H1 (cell line): ENCODE results near the gene PROM2. TPM values are rescaled to one million over a fixed set of nuclear protein-coding genes. Genes with fewer than 3 reads are reported as not detected.

Experiments used
- CTCF ChIA-PET: fragments of 300-600 bp; sonication (Branson Sonifier 250); formaldehyde crosslinking; loops from one replicate; lab custom pipeline; 2021; ENCODE audit not compliant: partially characterized antibody; lab: Charles Lee
- POLR2A ChIA-PET: fragments of 300-600 bp; sonication (Branson Sonifier 250); formaldehyde crosslinking; loops from one replicate; lab custom pipeline; 2021; ENCODE audit warnings: inconsistent platforms; ENCODE audit not compliant: partially characterized antibody; lab: Charles Lee
- DNase-seq, 2 experiments: peaks; one replicate each; pipeline versions ENCODE4 v3.0.0 to v3.0.0-alpha.2; 2010 to 2022; ENCODE audit warnings: low spot score in 2 of 2, low read depth in 1 of 2, mixed read lengths in 1 of 2
- FAIRE-seq: peaks from 2 replicates; lab custom pipeline; 2011; peaks lifted over from hg19 to GRCh38; lab: Jason Lieb, UNC
- H2AFZ ChIP-seq: 2 replicates; pipeline ENCODE4 v1.8.1; 2012; ENCODE audit warnings: low read length, inconsistent platforms
- H2AK5ac ChIP-seq: 2 replicates; pipeline ENCODE4 v1.6.1; 2013; ENCODE audit warnings: low read depth, low read length
- H2BK120ac ChIP-seq: replicated peaks from 2 replicates; pipeline ENCODE3; 2013; ENCODE audit warnings: low read depth, low read length, inconsistent platforms
- H2BK12ac ChIP-seq: 2 replicates; pipeline ENCODE4 v1.6.1; 2013; ENCODE audit warnings: low read depth, low read length
- H2BK15ac ChIP-seq: 2 replicates; pipeline ENCODE4 v1.6.1; 2013; ENCODE audit warnings: low read length
- H2BK20ac ChIP-seq: 2 replicates; pipeline ENCODE4 v1.6.1; 2013; ENCODE audit warnings: low read length
- H2BK5ac ChIP-seq: 2 replicates; pipeline ENCODE4 v1.6.1; 2013; ENCODE audit warnings: low read depth, low read length
- H3K14ac ChIP-seq: 2 replicates; pipeline ENCODE4 v1.6.1; 2013; ENCODE audit warnings: inconsistent platforms; ENCODE audit not compliant: insufficient read length
- H3K18ac ChIP-seq: 2 replicates; pipeline ENCODE4 v1.6.1; 2013; ENCODE audit warnings: low read length; ENCODE audit errors: extremely low read depth
- H3K23ac ChIP-seq: 2 replicates; pipeline ENCODE4 v1.6.1; 2013; ENCODE audit warnings: inconsistent platforms; ENCODE audit not compliant: insufficient read length
- H3K23me2 ChIP-seq: 2 replicates; pipeline ENCODE4 v1.6.1; 2013; ENCODE audit warnings: low read depth, low read length
- H3K27ac ChIP-seq: 2 replicates; pipeline ENCODE4 v1.6.1; 2011; ENCODE audit warnings: low read depth, low read length, inconsistent platforms
- H3K27me3 ChIP-seq, 4 experiments: replicated peaks in 1 of 4; 1 replicate in 1 of 4; 2 replicates in 3 of 4; pipeline versions ENCODE4 v1.6.1 to v1.8.1; 2011 to 2013; ENCODE audit warnings: low read length in 3 of 4, mild to moderate bottlenecking in 3 of 4, inconsistent platforms in 2 of 4, mixed read lengths in 2 of 4, moderate library complexity in 1 of 4; ENCODE audit not compliant: control insufficient read depth in 3 of 4, insufficient read depth in 3 of 4; ENCODE audit errors: extremely low read depth in 1 of 4
- H3K36me3 ChIP-seq, 4 experiments: 2 replicates each; pipeline versions ENCODE4 v1.6.1 to v1.8.1; 2011 to 2013; ENCODE audit warnings: mild to moderate bottlenecking in 4 of 4, low read length in 3 of 4, moderate library complexity in 2 of 4, control low read depth in 1 of 4, inconsistent platforms in 1 of 4; ENCODE audit not compliant: insufficient read depth in 4 of 4, control insufficient read depth in 2 of 4
- H3K4ac ChIP-seq: replicated peaks from 2 replicates; pipeline ENCODE3; 2013; ENCODE audit warnings: low read length, low read depth, mixed read lengths, inconsistent platforms; ENCODE audit not compliant: insufficient read length
- H3K4me1 ChIP-seq, 4 experiments: replicated peaks in 1 of 4; 1 replicate in 1 of 4; 2 replicates in 3 of 4; pipeline versions ENCODE4 v1.6.1 to v1.8.1; 2011 to 2013; ENCODE audit warnings: low read length in 3 of 4, inconsistent platforms in 2 of 4, mixed read lengths in 1 of 4; ENCODE audit not compliant: insufficient read depth in 4 of 4, control insufficient read depth in 3 of 4
- H3K4me2 ChIP-seq, 2 experiments: 2 replicates each; pipeline versions ENCODE4 v1.6.1 to v1.8.1; 2011 to 2013; ENCODE audit warnings: low read depth in 2 of 2, low read length in 2 of 2, control low read depth in 1 of 2, inconsistent platforms in 1 of 2, mild to moderate bottlenecking in 1 of 2; ENCODE audit not compliant: insufficient read depth in 1 of 2
- H3K4me3 ChIP-seq, 4 experiments: fragments of 200-600, 300-600 bp in 1 of 4; sonication (generic), shearing (Covaris generic), sonication (Bioruptor Twin) in 1 of 4; 2 replicates each; pipeline versions ENCODE4 v1.5.1 to v1.8.1; 2011 to 2016; ENCODE audit warnings: low read length in 4 of 4, low read depth in 3 of 4, control low read depth in 2 of 4, inconsistent platforms in 2 of 4, mild to moderate bottlenecking in 2 of 4, mixed read lengths in 1 of 4, moderate library complexity in 1 of 4; ENCODE audit not compliant: insufficient read depth in 2 of 4; ENCODE audit errors: extremely low read depth in 1 of 4
- H3K56ac ChIP-seq: replicated peaks from 2 replicates; pipeline ENCODE3; 2013; ENCODE audit warnings: low read depth, mild to moderate bottlenecking, mixed read lengths, low read length, inconsistent platforms; ENCODE audit not compliant: insufficient read length
- H3K79me1 ChIP-seq: 2 replicates; pipeline ENCODE4 v1.6.1; 2013; ENCODE audit warnings: low read depth, low read length, control low read depth
- H3K79me2 ChIP-seq, 2 experiments: 2 replicates each; pipeline versions ENCODE4 v1.6.1 to v1.8.1; 2012 to 2013; ENCODE audit warnings: low read length in 2 of 2, mild to moderate bottlenecking in 2 of 2, inconsistent platforms in 1 of 2; ENCODE audit not compliant: insufficient read depth in 2 of 2, control insufficient read depth in 1 of 2
- H3K9ac ChIP-seq, 4 experiments: replicated peaks in 1 of 4; 1 replicate in 1 of 4; 2 replicates in 3 of 4; pipeline versions ENCODE4 v1.6.1 to v1.8.1; 2011 to 2013; ENCODE audit warnings: low read depth in 3 of 4, low read length in 3 of 4, control low read depth in 2 of 4, mild to moderate bottlenecking in 2 of 4, moderate library complexity in 2 of 4, inconsistent platforms in 1 of 4; ENCODE audit errors: extremely low read depth in 1 of 4
- H3K9me3 ChIP-seq, 2 experiments: 2 replicates each; pipeline versions ENCODE4 v1.6.1 to v1.8.1; 2012 to 2013; ENCODE audit warnings: mild to moderate bottlenecking in 2 of 2, moderate library complexity in 2 of 2, control low read depth in 1 of 2, inconsistent platforms in 1 of 2, low read depth in 1 of 2, low read length in 1 of 2, mixed read lengths in 1 of 2; ENCODE audit not compliant: insufficient read depth in 2 of 2
- H4K20me1 ChIP-seq, 2 experiments: replicated peaks in 1 of 2; 2 replicates each; pipeline versions ENCODE3 to v1.8.1; 2011 to 2013; ENCODE audit warnings: inconsistent platforms in 2 of 2, low read length in 2 of 2, mild to moderate bottlenecking in 1 of 2; ENCODE audit not compliant: insufficient read depth in 2 of 2, control insufficient read depth in 1 of 2
- H4K5ac ChIP-seq: 2 replicates; pipeline ENCODE4 v1.6.1; 2013; ENCODE audit warnings: low read length, low read depth, mixed read lengths, inconsistent platforms; ENCODE audit not compliant: insufficient read length
- H4K8ac ChIP-seq: 2 replicates; pipeline ENCODE4 v1.8.0; 2013; ENCODE audit warnings: mild to moderate bottlenecking, moderate library complexity, low read length, inconsistent platforms; ENCODE audit not compliant: insufficient read depth; ENCODE audit errors: extremely low read depth
- H4K91ac ChIP-seq: replicated peaks from 2 replicates; pipeline ENCODE3; 2013; ENCODE audit warnings: low read length, mixed read lengths, inconsistent platforms; ENCODE audit not compliant: insufficient read length
- BRCA1 ChIP-seq: IDR thresholded peaks from 2 replicates; pipeline ENCODE4 v1.6.1; 2012; ENCODE audit warnings: low read depth, low read length, improper control_type of control experiment
- HDAC2 ChIP-seq, 2 experiments: fragments of 300-600 bp in 1 of 2; sonication (generic) in 1 of 2; IDR thresholded peaks; 2 replicates each; pipeline ENCODE4 v1.6.1; 2011 to 2012; ENCODE audit warnings: low read depth in 2 of 2, low read length in 2 of 2, mild to moderate bottlenecking in 2 of 2, moderate library complexity in 2 of 2, borderline replicate concordance in 1 of 2, inconsistent platforms in 1 of 2
- SIX5 ChIP-seq: IDR thresholded peaks from 2 replicates; pipeline ENCODE4 v1.6.1; 2011; ENCODE audit warnings: mild to moderate bottlenecking, low read depth, low read length
- ZNF274 ChIP-seq: IDR thresholded peaks from 2 replicates; pipeline ENCODE4 v1.7.0; 2012; ENCODE audit warnings: low read length, borderline replicate concordance; ENCODE audit errors: extremely low read depth
- WGBS, 2 experiments: shearing (Covaris generic) in 1 of 2; methylation state at CpG; one replicate each; pipeline versions ENCODE4 v1.1.6 to v1.1.7; 2013 to 2015; ENCODE audit warnings: low lambda C conversion rate in 2 of 2, mixed read lengths in 2 of 2, inconsistent platforms in 1 of 2, low coverage in 1 of 2, missing lambda C conversion rate in 1 of 2; ENCODE audit not compliant: insufficient replicate concordance in 2 of 2, insufficient coverage in 1 of 2, insufficient read length in 1 of 2; ENCODE audit errors: extremely low coverage in 1 of 2, missing lambda C conversion rate in 1 of 2; 5-methylcytosine and 5-hydroxymethylcytosine counted together
- polyA plus RNA-seq, 7 experiments: library from polyadenylated mRNA; depleted of rRNA in 3 of 7; stranded (reverse) in 5 of 7; unstranded in 2 of 7; fragments of >200 nt in 5 of 7; fragments of 200-250 nt in 2 of 7; gene quantifications; 1 replicate in 5 of 7; 2 replicates in 1 of 7; 4 replicates in 1 of 7; pipeline versions ENCODE4 v1.2.1 to v1.2.3, GENCODE V29; 2011 to 2013; ENCODE audit warnings: missing spikeins in 2 of 7, mixed read lengths in 2 of 7
- total RNA-seq: library from RNA; stranded (reverse); fragmentation: NEBNext Ultra II Directional; extraction: Animal tissue kit (Norgen Biotek cat#: 25700); gene quantifications from 2 replicates; pipeline ENCODE4 v1.2.1, GENCODE V29; 2021

Gene PROM2
- total and polyA plus RNA-seq, 2 of the 8 experiments (the other 6 are each of a cell fraction or from before 2014, with no cell fraction given), result 1.6 to 3.8 TPM

- TF ChIP-seq ZNF274 (no peak), BRCA1 (no peak), SIX5 (no peak), HDAC2 (IDR thresholded peaks at IDR 0.05; ENCODE audit: borderline replicate concordance in 1 of 2, low read depth in 2 of 2, low read length in 2 of 2) (no peak)
- TF ChIP-seq, all 59 proteins: peak for 0
- CTCF ChIA-PET, result interaction anchor here (1.4 kb wide), 1 partner anchor 11 kb away, joined by 3 read pairs; no protein-coding TSS in a partner anchor
- no peak overlapping the region for H4K5ac ChIP-seq
- no peak overlapping the region for H3K4me2 ChIP-seq
- H2BK15ac ChIP-seq, result no peak overlapping the region
- H3K9me3 ChIP-seq, result peaks cover 56 to 95% of the 10 kb centered on the region in 2 experiments
- H2BK120ac ChIP-seq, result no peak overlapping the region
- no peaks in the 10 kb centered on the region for H3K27me3 ChIP-seq
- H3K18ac ChIP-seq, result no peak overlapping the region
- no peak overlapping the region for H3K27ac ChIP-seq
- peaks cover 0 to 11% (median 0%) of the 10 kb centered on the region in 4 experiments; a peak in 1 of 7 replicates for H3K4me1 ChIP-seq
- no peaks in the 10 kb centered on the region for H4K20me1 ChIP-seq
- H3K36me3 ChIP-seq, result no peaks in the 10 kb centered on the region
- no peak overlapping the region for H4K8ac ChIP-seq
- H3K4ac ChIP-seq, result no peak overlapping the region
- no peak overlapping the region for H2BK20ac ChIP-seq
- H3K56ac ChIP-seq, result no peak overlapping the region
- H2AK5ac ChIP-seq, result no peak overlapping the region
- H2BK5ac ChIP-seq, result no peak overlapping the region
- no peak overlapping the region for H4K91ac ChIP-seq
- H3K23ac ChIP-seq, result no peak overlapping the region
- FAIRE-seq (no peak), DNase-seq (no peak)
- no peak overlapping the region for H3K9ac ChIP-seq
- no peaks in the 10 kb centered on the region for H3K23me2 ChIP-seq
- no peak overlapping the region for H2AFZ ChIP-seq
- no peak overlapping the region for H2BK12ac ChIP-seq
- H3K79me2 ChIP-seq, result no peaks in the 10 kb centered on the region
- 97% methylated on average over 4 of the region's 5 CpGs; no CpG with 5 or more reads in 1 of the 2 experiments for WGBS, 2 experiments
- POLR2A ChIA-PET, result no interaction called here
- no peak overlapping the region for H3K4me3 ChIP-seq
- H3K14ac ChIP-seq, result no peak overlapping the region
- no peaks in the 10 kb centered on the region for H3K79me1 ChIP-seq
Observed at GRCh38 chr2:95296011-95296410, 21.8 kb downstream of the PROM2 start.
